Measurements from ENCODE around the gene WNT5B.

WNT5B gene

GRCh38 chr12:1634149-1634548 lies 5.1 kb downstream of the WNT5B start:
- no peak overlapping the region for H3K27ac ChIP-seq (ENCODE audit: low read length)
- H3K4me3 ChIP-seq (ENCODE audit: low read length), result no peak overlapping the region
- H3K9me3 ChIP-seq (ENCODE audit: insufficient read depth, low read depth, low read length), result no peaks in the 10 kb centered on the region
- peaks cover 4% of the 10 kb centered on the region; the same call in 1 of the 2 replicates for H3K4me1 ChIP-seq (ENCODE audit: insufficient read depth, low read length)
- H3K9ac ChIP-seq (ENCODE audit: low read depth, low read length), result no peak overlapping the region
- no peaks in the 10 kb centered on the region for H3K36me3 ChIP-seq (ENCODE audit: insufficient read depth, low read depth, low read length)
- peaks cover 64% of the 10 kb centered on the region for H3K27me3 ChIP-seq (ENCODE audit: insufficient read depth, low read length)

DNA sequence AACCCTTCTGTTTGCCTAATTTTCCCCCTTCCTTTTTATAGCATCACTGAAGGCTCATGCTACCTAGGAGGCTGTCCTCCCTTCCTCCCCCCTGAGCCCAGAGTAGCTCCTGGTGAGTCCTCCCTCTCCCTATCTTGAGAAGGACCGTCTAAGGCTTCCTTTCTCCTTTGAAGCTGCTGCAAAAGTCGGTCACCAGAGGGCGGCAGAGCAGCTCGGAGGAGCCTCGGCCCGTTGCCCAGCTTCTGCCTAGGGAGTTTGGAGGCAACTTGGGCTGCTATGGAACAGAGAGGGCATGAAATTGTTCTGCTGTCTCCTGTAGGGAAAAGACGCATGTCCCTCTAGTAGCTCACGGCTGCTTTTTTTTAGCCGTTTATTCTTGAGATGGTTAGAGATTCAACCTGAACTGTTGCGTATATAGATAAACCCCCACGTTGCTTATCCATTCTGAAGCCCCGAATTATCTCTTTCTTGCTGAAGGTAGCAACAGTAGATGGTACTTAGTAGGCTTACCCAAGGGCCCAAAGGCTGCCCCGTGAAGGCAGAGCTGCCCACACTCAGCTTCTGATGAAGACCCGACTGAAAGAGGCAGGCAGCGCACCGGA lies 5.7 kb downstream of the WNT5B start:
- Histone ChIP-seq H3K9ac (ENCODE audit: low read depth, low read length) (no peak overlapping the region), H3K27ac (ENCODE audit: low read length) (no peak overlapping the region), H3K4me1 (ENCODE audit: insufficient read depth, low read length) (peaks cover 4% of the 10 kb centered on the region; the same call in 1 of the 2 replicates), H3K9me3 (ENCODE audit: insufficient read depth, low read depth, low read length) (no peaks in the 10 kb centered on the region), H3K4me3 (ENCODE audit: low read length) (no peak overlapping the region), H3K36me3 (ENCODE audit: insufficient read depth, low read depth, low read length) (no peaks in the 10 kb centered on the region), H3K27me3 (ENCODE audit: insufficient read depth, low read length) (peaks cover 58% of the 10 kb centered on the region)

- H3K36me3 ChIP-seq (ENCODE audit: insufficient read depth, low read depth, low read length), result no peaks in the 10 kb centered on the region
- no peak overlapping the region for H3K9ac ChIP-seq (ENCODE audit: low read depth, low read length)
These were observed 6.5 kb downstream of the WNT5B start for GRCh38 chr12:1635301-1636095.

DNA sequence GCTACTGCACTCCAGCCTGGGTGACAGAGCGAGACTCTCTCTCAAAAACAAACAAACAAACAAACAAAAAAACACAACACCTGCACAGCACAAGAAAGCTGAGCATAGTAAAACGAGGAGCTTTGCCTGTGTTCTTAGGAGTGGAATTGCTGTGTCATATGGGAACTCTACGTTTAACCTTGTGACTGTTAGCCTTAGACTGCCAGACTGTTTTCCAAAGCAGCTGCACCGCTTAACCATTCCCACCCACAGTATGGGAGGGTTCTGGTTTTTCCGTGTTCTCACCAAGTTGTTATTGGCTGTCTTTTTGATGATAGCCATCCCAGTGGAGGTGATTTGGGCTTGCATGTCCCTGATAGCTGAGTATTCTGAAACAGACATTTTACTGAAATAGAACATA lies 9.2 kb downstream of the WNT5B start:
- Histone ChIP-seq H3K27me3 (ENCODE audit: insufficient read depth, low read length) (peaks cover 23% of the 10 kb centered on the region), H3K9me3 (ENCODE audit: insufficient read depth, low read depth, low read length) (no peaks in the 10 kb centered on the region), H3K36me3 (ENCODE audit: insufficient read depth, low read depth, low read length) (no peaks in the 10 kb centered on the region), H3K4me3 (ENCODE audit: low read length) (no peak overlapping the region), H3K27ac (ENCODE audit: low read length) (no peak overlapping the region), H3K9ac (ENCODE audit: low read depth, low read length) (no peak overlapping the region), H3K4me1 (ENCODE audit: insufficient read depth, low read length) (no peaks in the 10 kb centered on the region)

More at GRCh38 chr12:1635301-1636095, 6.5 kb downstream of the WNT5B start:
- H3K9me3 ChIP-seq (ENCODE audit: insufficient read depth, low read depth, low read length), result no peaks in the 10 kb centered on the region
- H3K4me1 ChIP-seq (ENCODE audit: insufficient read depth, low read length), result peaks cover 4% of the 10 kb centered on the region; the same call in 1 of the 2 replicates
- no peak overlapping the region for H3K27ac ChIP-seq (ENCODE audit: low read length)
- peaks cover 50% of the 10 kb centered on the region for H3K27me3 ChIP-seq (ENCODE audit: insufficient read depth, low read length)
- no peak overlapping the region for H3K4me3 ChIP-seq (ENCODE audit: low read length)

DNA sequence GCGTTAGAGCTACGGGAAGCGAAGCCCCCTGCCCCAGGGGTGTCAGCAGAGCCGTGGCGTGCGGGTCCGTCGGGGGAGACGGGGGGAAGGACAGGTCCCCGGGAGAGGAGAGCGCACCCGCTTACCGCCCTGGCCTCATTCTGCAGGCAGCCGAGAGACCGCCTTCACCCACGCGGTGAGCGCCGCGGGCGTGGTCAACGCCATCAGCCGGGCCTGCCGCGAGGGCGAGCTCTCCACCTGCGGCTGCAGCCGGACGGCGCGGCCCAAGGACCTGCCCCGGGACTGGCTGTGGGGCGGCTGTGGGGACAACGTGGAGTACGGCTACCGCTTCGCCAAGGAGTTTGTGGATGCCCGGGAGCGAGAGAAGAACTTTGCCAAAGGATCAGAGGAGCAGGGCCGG lies 10.5 kb downstream of the WNT5B start:
- H3K27me3 ChIP-seq (ENCODE audit: insufficient read depth, low read length), result peaks cover 10% of the 10 kb centered on the region
- H3K4me1 ChIP-seq (ENCODE audit: insufficient read depth, low read length), result no peaks in the 10 kb centered on the region
- H3K36me3 ChIP-seq (ENCODE audit: insufficient read depth, low read depth, low read length), result no peaks in the 10 kb centered on the region
- no peaks in the 10 kb centered on the region for H3K9me3 ChIP-seq (ENCODE audit: insufficient read depth, low read depth, low read length)
- no peak overlapping the region for H3K4me3 ChIP-seq (ENCODE audit: low read length)
- no peak overlapping the region for H3K9ac ChIP-seq (ENCODE audit: low read depth, low read length)
- no peak overlapping the region for H3K27ac ChIP-seq (ENCODE audit: low read length)

DNA sequence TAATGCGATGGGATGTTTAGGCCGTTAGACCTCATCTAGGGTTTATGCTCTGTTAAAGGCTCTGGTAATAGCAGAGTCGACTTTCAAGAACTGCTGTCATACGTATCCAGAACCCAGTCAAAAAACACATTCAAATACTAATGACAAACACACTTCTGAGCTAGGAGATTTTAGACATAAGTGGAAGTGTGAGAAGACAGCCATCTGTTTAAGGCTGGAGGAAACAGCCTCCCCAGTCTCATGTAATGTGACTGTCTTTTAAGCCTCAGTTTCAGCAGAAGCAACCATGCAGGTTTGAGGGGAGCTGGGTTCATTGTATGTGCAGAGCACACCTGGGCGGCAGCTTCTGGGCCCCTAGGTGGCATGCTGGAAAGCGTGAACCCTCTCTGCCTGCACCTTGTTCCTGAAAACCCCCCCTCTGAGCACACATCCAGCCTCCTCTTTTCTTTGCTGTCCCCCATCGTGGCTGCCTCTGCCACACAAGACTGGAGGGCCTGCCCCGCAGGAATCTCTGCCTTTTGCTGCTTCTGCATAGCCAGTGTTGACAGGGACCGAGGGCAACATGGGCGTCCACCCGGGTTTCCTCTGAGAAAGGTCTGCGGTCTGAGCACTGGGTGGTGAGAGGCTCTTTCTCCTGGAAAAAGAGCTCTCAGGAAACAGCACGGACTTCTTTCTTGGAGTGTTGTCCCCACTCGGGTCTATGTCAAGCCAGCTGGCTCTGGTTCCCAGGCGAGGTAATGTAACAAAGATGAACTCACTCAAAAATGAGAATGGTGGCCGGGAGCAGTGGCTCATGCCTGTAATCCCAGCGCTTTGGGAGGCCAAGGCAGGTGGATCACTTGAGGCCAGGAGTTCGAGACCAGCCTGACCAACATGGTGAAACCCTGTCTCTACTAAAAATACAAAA lies 11.6 kb downstream of the WNT5B start:
- Histone ChIP-seq H3K27ac (ENCODE audit: low read length) (no peak overlapping the region), H3K9ac (ENCODE audit: low read depth, low read length) (no peak overlapping the region), H3K27me3 (ENCODE audit: insufficient read depth, low read length) (peaks cover 6% of the 10 kb centered on the region), H3K9me3 (ENCODE audit: insufficient read depth, low read depth, low read length) (no peaks in the 10 kb centered on the region), H3K4me3 (ENCODE audit: low read length) (no peak overlapping the region), H3K4me1 (ENCODE audit: insufficient read depth, low read length) (no peaks in the 10 kb centered on the region), H3K36me3 (ENCODE audit: insufficient read depth, low read depth, low read length) (no peaks in the 10 kb centered on the region)

- H3K9me3 ChIP-seq (ENCODE audit: insufficient read depth, low read depth, low read length), result no peaks in the 10 kb centered on the region
- H3K4me3 ChIP-seq (ENCODE audit: low read length), result no peak overlapping the region
- H3K36me3 ChIP-seq (ENCODE audit: insufficient read depth, low read depth, low read length), result no peaks in the 10 kb centered on the region
- H3K27ac ChIP-seq (ENCODE audit: low read length), result no peak overlapping the region
- H3K4me1 ChIP-seq (ENCODE audit: insufficient read depth, low read length), result no peaks in the 10 kb centered on the region
- no peak overlapping the region for H3K9ac ChIP-seq (ENCODE audit: low read depth, low read length)
- H3K27me3 ChIP-seq (ENCODE audit: insufficient read depth, low read length), result no peaks in the 10 kb centered on the region
These were observed 13.5 kb downstream of the WNT5B start for GRCh38 chr12:1642513-1642912.

DNA sequence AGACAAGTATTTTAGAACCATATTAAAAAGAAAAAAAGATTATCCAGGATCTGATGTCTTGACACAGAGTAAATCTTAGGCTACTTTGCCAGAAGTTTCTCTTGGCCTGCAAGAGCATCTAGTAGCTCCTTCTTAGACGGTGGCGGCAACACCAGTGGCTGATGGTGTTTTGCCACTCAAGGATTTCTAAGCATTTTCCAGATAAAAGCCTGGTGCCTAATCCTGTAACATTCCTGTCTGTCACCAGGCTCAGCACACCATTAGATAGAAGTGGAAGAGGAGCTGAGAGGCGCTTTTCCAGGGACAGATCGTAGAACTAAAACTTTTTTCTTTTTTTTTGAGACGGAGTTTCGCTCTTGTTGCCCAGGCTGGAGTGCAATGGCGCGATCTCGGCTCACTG lies 14.0 kb downstream of the WNT5B start:
- no peaks in the 10 kb centered on the region for H3K27me3 ChIP-seq (ENCODE audit: insufficient read depth, low read length)
- H3K27ac ChIP-seq (ENCODE audit: low read length), result no peak overlapping the region
- H3K9ac ChIP-seq (ENCODE audit: low read depth, low read length), result no peak overlapping the region
- H3K4me3 ChIP-seq (ENCODE audit: low read length), result no peak overlapping the region
- no peaks in the 10 kb centered on the region for H3K9me3 ChIP-seq (ENCODE audit: insufficient read depth, low read depth, low read length)
- no peaks in the 10 kb centered on the region for H3K36me3 ChIP-seq (ENCODE audit: insufficient read depth, low read depth, low read length)
- no peaks in the 10 kb centered on the region for H3K4me1 ChIP-seq (ENCODE audit: insufficient read depth, low read length)

GRCh38 chr12:1643905-1644533 lies 15.0 kb downstream of the WNT5B start:
- Histone ChIP-seq H3K4me3 (ENCODE audit: low read length) (no peak overlapping the region), H3K27me3 (ENCODE audit: insufficient read depth, low read length) (no peaks in the 10 kb centered on the region; the same call in 1 of the 2 replicates), H3K27ac (ENCODE audit: low read length) (no peak overlapping the region), H3K9ac (ENCODE audit: low read depth, low read length) (no peak overlapping the region), H3K4me1 (ENCODE audit: insufficient read depth, low read length) (no peaks in the 10 kb centered on the region), H3K9me3 (ENCODE audit: insufficient read depth, low read depth, low read length) (no peaks in the 10 kb centered on the region), H3K36me3 (ENCODE audit: insufficient read depth, low read depth, low read length) (no peaks in the 10 kb centered on the region)

DNA sequence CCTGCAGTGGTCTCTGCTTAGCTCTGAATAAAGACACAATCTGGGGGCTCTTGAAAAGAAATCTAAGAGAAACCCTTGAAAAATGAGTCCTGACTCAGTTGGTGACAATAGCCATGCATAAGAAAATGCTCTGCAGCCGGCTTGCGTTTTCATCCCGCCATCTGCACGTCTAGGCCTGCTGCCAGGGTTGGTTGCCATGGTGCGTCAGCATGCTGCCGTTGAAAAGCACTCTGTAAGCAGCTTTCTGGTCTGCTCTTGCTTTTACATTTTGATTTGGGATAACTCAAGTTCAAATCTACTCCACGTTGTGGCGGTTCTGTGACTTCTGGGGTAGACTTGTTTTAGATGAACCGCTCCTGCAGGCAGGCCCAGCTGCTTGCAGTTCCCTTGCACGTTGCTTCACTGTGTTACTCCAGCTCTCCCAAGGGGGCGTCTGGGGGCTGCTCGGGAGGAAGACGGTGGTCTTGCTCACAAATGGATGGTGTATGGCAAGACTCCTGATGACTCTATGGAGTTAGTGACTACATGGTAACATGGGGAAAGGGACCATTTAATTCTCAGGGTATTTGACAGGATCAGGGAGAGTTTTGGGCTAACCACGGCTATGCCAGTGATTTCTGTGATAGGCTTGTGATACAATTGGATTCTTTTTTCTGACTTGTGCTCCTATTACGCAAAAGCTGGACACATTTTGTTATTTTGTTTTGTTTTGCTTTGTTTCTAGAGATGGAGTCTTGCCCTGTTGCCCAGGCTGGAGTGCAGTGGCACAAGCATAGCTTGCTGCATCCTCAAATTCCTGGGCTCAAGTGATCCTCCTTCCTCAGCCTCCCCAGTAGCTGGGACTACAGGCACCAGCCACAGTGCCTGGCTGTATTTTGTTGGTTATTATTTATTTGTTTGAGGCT lies 15.8 kb downstream of the WNT5B start:
- Histone ChIP-seq H3K9me3 (ENCODE audit: insufficient read depth, low read depth, low read length) (no peaks in the 10 kb centered on the region), H3K4me3 (ENCODE audit: low read length) (no peak overlapping the region), H3K27ac (ENCODE audit: low read length) (no peak overlapping the region), H3K4me1 (ENCODE audit: insufficient read depth, low read length) (no peaks in the 10 kb centered on the region), H3K27me3 (ENCODE audit: insufficient read depth, low read length) (no peaks in the 10 kb centered on the region; the same call in 1 of the 2 replicates), H3K36me3 (ENCODE audit: insufficient read depth, low read depth, low read length) (no peaks in the 10 kb centered on the region), H3K9ac (ENCODE audit: low read depth, low read length) (no peak overlapping the region)

Data from iPS-20b (cell line).